GM12878 (cell line): ENCODE data around the gene C1QTNF12. TPM values are rescaled to one million over a fixed set of nuclear protein-coding genes. Genes with fewer than 3 reads are reported as not detected.

Experiments used
- BCL11A ChIP-seq: IDR thresholded peaks from 2 replicates; pipeline ENCODE4 v1.6.1; 2011; ENCODE audit warnings: low read depth, low read length
- BHLHE40 ChIP-seq, 2 experiments: fragments of 450-650 bp in 1 of 2; IDR thresholded peaks; 2 replicates each; pipeline ENCODE4 v1.6.1; 2011 to 2017; ENCODE audit warnings: low read depth in 2 of 2, borderline replicate concordance in 1 of 2, improper control_type of control experiment in 1 of 2, low read length in 1 of 2, mild to moderate bottlenecking in 1 of 2
- EGR1 ChIP-seq, 2 experiments: IDR thresholded peaks; 1 replicate in 1 of 2; 2 replicates in 1 of 2; pipeline ENCODE4 v1.6.1; 2011 to 2012; ENCODE audit warnings: low read depth in 2 of 2, low read length in 2 of 2, borderline replicate concordance in 1 of 2, mild to moderate bottlenecking in 1 of 2, moderate library complexity in 1 of 2
- FOXM1 ChIP-seq: IDR thresholded peaks from 2 replicates; pipeline ENCODE4 v1.6.1; 2012; ENCODE audit warnings: low read depth, mild to moderate bottlenecking, inconsistent platforms, low read length, moderate library complexity
- GATAD2B ChIP-seq: fragments of 450-650 bp; conservative IDR thresholded peaks from 2 replicates; pipeline ENCODE4 v1.6.1; 2017; ENCODE audit warnings: low read depth, mild to moderate bottlenecking, moderate library complexity
- HDGF ChIP-seq: fragments of 450-650 bp; IDR thresholded peaks from 2 replicates; pipeline ENCODE4 v1.6.1; 2016; ENCODE audit warnings: antibody characterized with exemption
- IKZF2 ChIP-seq, 2 experiments: fragments of 450-650 bp; IDR thresholded peaks; 2 replicates each; pipeline ENCODE4 v1.6.1; 2017; ENCODE audit warnings: mild to moderate bottlenecking in 2 of 2, moderate library complexity in 2 of 2
- PAX8 ChIP-seq: fragments of 450-650 bp; IDR thresholded peaks from 2 replicates; pipeline ENCODE4 v1.6.1; 2017; ENCODE audit warnings: mild to moderate bottlenecking, moderate library complexity
- POLR2A ChIP-seq: IDR thresholded peaks from 2 replicates; pipeline ENCODE4 v1.6.1; 2011; ENCODE audit warnings: low read depth, mild to moderate bottlenecking, low read length
- POLR2AphosphoS2 ChIP-seq: IDR thresholded peaks from 2 replicates; pipeline ENCODE4 v1.6.1; 2011; ENCODE audit warnings: low read depth, mild to moderate bottlenecking, low read length, improper control_type of control experiment, moderate library complexity
- SPI1 ChIP-seq: IDR thresholded peaks from 2 replicates; pipeline ENCODE4 v1.6.1; 2011; ENCODE audit warnings: low read depth, mild to moderate bottlenecking, low read length, moderate library complexity, borderline replicate concordance; ENCODE audit not compliant: insufficient read depth
- SUZ12 ChIP-seq: fragments of 200-600 bp; sonication (generic); IDR thresholded peaks from one replicate; pipeline ENCODE4 v1.6.1; 2018; ENCODE audit warnings: antibody characterized with exemption, mild to moderate bottlenecking; ENCODE audit not compliant: unreplicated experiment
- TARDBP ChIP-seq: IDR thresholded peaks from 2 replicates; pipeline ENCODE4 v1.6.1; 2016; ENCODE audit warnings: borderline replicate concordance
- ZNF24 ChIP-seq: fragments of 450-650 bp; IDR thresholded peaks from 2 replicates; pipeline ENCODE4 v1.6.1; 2017; ENCODE audit warnings: antibody characterized with exemption, mild to moderate bottlenecking
- polyA plus RNA-seq, 11 experiments: library from polyadenylated mRNA; depleted of rRNA in 4 of 11; unstranded in 6 of 11; stranded (reverse) in 5 of 11; fragments of >200 nt; fragmentation: Nextera tagmentation in 4 of 11; fragmentation: Illumina TruSeq in 1 of 11; extraction: Ambion mirVana in 4 of 11; extraction: Trizol in 1 of 11; gene quantifications; 1 replicate in 1 of 11; 2 replicates in 10 of 11; pipeline versions ENCODE4 v1.2.1 to v1.2.3, GENCODE V29; 2011 to 2016; ENCODE audit warnings: inconsistent platforms in 2 of 11, missing spikeins in 2 of 11, low read depth in 1 of 11
- total RNA-seq, 4 experiments: library from RNA; depleted of rRNA in 3 of 4; stranded (reverse); fragments of >200 nt in 3 of 4; fragmentation: Illumina TruSeq in 1 of 4; extraction: Trizol in 1 of 4; gene quantifications; 2 replicates each; pipeline versions ENCODE4 v1.2.1 to v1.2.3, GENCODE V29; 2013 to 2021
- TF ChIP-seq, protein P1 (sequence below): IDR thresholded peaks from 2 replicates; pipeline ENCODE4 v1.6.1; 2011; ENCODE audit warnings: borderline replicate concordance, low read depth, mild to moderate bottlenecking, moderate library complexity, low read length; ENCODE audit not compliant: insufficient read depth, poor library complexity, severe bottlenecking
- TF ChIP-seq, protein P2 (sequence below): fragments of 450-650 bp; conservative IDR thresholded peaks from 2 replicates; pipeline ENCODE4 v1.6.1; 2017; ENCODE audit warnings: mild to moderate bottlenecking, moderate library complexity
- TF ChIP-seq, protein P3 (sequence below): fragments of 450-650 bp; IDR thresholded peaks from 2 replicates; pipeline ENCODE4 v1.6.1; 2017; ENCODE audit warnings: mild to moderate bottlenecking, moderate library complexity
- TF ChIP-seq, protein P4 (sequence below): fragments of 450-650 bp; formaldehyde crosslinking; IDR thresholded peaks from 2 replicates; pipeline ENCODE4 v1.4.0; 2022; ENCODE audit warnings: mild to moderate bottlenecking, moderate library complexity

Gene C1QTNF12
- total and polyA plus RNA-seq, 10 of the 15 experiments (the other 5 are each of a cell fraction or from before 2014, with no cell fraction given): 0.17 to 1.0 (median 0.31) TPM; not detected in 5

DNA sequence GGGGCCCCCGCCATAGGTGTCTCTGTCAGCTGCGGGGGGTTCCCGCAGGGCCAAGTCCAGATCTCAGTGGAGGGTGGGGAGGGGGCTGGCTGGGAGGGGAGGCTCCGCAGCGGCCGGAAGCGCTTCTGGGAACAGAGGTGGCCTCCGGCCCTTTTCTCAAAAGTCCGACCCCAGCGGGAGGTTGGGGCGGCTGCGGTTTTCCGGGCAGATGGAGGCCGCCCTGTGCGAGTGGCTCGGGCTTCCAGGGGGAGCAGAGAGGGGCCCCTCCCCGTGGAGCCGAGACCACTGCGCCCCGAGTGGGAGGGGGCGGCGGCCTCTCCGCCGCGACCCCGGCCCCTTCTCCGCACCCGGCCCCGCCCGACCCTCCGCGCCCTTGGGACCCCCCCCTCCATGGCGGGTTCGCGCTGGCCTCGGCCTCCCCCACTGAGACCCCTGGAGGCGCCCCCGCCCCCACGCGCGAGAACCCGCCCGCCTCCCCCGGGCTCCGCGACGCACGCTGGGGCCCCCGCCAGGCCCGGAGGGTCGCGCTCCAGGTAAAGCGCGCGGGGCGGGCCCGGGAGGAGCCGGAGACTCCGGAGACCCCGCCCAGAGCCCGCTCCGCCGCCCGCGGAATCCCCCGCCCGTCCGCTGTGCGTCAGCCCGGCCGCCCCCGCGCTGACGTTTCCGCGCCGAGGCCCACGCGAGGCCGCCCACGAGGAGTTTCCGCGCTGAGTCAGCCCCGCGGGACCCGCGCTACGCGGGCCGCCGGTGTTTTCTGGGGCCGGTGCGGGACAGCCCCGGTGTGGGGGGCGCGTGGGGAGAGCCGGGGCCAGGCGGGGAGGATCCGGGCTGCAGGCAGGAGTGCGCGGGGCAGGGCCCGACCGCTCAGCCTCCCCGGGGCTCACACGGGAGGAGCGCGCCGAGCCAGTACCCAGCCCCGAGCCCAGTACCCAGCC, 45.4 kb downstream of the C1QTNF12 start (continued):
- TF ChIP-seq, protein P1, sequence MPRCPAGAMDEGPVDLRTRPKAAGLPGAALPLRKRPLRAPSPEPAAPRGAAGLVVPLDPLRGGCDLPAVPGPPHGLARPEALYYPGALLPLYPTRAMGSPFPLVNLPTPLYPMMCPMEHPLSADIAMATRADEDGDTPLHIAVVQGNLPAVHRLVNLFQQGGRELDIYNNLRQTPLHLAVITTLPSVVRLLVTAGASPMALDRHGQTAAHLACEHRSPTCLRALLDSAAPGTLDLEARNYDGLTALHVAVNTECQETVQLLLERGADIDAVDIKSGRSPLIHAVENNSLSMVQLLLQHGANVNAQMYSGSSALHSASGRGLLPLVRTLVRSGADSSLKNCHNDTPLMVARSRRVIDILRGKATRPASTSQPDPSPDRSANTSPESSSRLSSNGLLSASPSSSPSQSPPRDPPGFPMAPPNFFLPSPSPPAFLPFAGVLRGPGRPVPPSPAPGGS: peak; percentile 77
- TF ChIP-seq, protein P2, sequence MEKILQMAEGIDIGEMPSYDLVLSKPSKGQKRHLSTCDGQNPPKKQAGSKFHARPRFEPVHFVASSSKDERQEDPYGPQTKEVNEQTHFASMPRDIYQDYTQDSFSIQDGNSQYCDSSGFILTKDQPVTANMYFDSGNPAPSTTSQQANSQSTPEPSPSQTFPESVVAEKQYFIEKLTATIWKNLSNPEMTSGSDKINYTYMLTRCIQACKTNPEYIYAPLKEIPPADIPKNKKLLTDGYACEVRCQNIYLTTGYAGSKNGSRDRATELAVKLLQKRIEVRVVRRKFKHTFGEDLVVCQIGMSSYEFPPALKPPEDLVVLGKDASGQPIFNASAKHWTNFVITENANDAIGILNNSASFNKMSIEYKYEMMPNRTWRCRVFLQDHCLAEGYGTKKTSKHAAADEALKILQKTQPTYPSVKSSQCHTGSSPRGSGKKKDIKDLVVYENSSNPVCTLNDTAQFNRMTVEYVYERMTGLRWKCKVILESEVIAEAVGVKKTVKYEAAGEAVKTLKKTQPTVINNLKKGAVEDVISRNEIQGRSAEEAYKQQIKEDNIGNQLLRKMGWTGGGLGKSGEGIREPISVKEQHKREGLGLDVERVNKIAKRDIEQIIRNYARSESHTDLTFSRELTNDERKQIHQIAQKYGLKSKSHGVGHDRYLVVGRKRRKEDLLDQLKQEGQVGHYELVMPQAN: peak; percentile 82
- TF ChIP-seq TARDBP (no peak), PAX8 (no peak), BCL11A (peak; percentile 64; the same call in 1 of the 2 replicates), POLR2A (peak; percentile 17; the same call in 1 of the 2 replicates), IKZF2 (IDR thresholded peaks at IDR 0.05) (no peak), ZNF24 (peak; percentile 80), BHLHE40 (IDR thresholded peaks at IDR 0.05; ENCODE audit: borderline replicate concordance in 1 of 2, low read depth in 2 of 2, low read length in 1 of 2) (peak; percentile 47 to 86; a peak in 3 of 4 replicates), HDGF (no peak), GATAD2B (peak; percentile 100), SPI1 (no peak), EGR1 (IDR thresholded peaks at IDR 0.05; ENCODE audit: borderline replicate concordance in 1 of 2, low read depth in 2 of 2, low read length in 2 of 2) (peak; percentile 23 to 99), SUZ12 (no peak), POLR2AphosphoS2 (no peak), FOXM1 (0 out of 2 replicates have a peak, but pooled peaks have one; percentile 30)
- TF ChIP-seq, protein P3, sequence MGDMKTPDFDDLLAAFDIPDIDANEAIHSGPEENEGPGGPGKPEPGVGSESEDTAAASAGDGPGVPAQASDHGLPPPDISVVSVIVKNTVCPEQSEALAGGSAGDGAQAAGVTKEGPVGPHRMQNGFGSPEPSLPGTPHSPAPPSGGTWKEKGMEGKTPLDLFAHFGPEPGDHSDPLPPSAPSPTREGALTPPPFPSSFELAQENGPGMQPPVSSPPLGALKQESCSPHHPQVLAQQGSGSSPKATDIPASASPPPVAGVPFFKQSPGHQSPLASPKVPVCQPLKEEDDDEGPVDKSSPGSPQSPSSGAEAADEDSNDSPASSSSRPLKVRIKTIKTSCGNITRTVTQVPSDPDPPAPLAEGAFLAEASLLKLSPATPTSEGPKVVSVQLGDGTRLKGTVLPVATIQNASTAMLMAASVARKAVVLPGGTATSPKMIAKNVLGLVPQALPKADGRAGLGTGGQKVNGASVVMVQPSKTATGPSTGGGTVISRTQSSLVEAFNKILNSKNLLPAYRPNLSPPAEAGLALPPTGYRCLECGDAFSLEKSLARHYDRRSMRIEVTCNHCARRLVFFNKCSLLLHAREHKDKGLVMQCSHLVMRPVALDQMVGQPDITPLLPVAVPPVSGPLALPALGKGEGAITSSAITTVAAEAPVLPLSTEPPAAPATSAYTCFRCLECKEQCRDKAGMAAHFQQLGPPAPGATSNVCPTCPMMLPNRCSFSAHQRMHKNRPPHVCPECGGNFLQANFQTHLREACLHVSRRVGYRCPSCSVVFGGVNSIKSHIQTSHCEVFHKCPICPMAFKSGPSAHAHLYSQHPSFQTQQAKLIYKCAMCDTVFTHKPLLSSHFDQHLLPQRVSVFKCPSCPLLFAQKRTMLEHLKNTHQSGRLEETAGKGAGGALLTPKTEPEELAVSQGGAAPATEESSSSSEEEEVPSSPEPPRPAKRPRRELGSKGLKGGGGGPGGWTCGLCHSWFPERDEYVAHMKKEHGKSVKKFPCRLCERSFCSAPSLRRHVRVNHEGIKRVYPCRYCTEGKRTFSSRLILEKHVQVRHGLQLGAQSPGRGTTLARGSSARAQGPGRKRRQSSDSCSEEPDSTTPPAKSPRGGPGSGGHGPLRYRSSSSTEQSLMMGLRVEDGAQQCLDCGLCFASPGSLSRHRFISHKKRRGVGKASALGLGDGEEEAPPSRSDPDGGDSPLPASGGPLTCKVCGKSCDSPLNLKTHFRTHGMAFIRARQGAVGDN: peak; percentile 66
- TF ChIP-seq, protein P4, sequence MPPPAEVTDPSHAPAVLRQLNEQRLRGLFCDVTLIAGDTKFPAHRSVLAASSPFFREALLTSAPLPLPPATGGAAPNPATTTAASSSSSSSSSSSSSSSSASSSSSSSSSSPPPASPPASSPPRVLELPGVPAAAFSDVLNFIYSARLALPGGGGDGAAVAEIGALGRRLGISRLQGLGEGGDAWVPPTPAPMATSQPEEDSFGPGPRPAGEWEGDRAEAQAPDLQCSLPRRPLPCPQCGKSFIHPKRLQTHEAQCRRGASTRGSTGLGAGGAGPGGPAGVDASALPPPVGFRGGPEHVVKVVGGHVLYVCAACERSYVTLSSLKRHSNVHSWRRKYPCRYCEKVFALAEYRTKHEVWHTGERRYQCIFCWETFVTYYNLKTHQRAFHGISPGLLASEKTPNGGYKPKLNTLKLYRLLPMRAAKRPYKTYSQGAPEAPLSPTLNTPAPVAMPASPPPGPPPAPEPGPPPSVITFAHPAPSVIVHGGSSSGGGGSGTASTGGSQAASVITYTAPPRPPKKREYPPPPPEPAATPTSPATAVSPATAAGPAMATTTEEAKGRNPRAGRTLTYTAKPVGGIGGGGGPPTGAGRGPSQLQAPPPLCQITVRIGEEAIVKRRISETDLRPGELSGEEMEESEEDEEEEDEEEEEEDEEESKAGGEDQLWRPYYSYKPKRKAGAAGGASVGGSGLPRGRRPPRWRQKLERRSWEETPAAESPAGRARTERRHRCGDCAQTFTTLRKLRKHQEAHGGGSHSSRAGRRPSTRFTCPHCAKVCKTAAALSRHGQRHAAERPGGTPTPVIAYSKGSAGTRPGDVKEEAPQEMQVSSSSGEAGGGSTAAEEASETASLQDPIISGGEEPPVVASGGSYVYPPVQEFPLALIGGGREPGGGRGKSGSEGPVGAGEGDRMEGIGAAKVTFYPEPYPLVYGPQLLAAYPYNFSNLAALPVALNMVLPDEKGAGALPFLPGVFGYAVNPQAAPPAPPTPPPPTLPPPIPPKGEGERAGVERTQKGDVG (CRISPR knock-in tag): no peak
